Measurements from ENCODE around the gene ACP7. TPM values are rescaled to one million over a fixed set of nuclear protein-coding genes. Genes with fewer than 3 reads are reported as not detected.

Gene ACP7
- polyA plus RNA-seq, 3 donors: 0.31 to 0.76 (median 0.64) TPM

Other genes with a start within 250 kb of the ACP7 start
- 100 to 1,000 TPM; 473 to 492 (median 480) TPM for gene HNRNPL, start 234.4 kb upstream of the ACP7 start, polyA plus RNA-seq (ENCODE audit: insufficient read length in 3 of 3)
- 1 to 10 TPM; 6.3 to 8.4 (median 6.5) TPM for gene RINL, start 206.1 kb upstream of the ACP7 start, polyA plus RNA-seq (ENCODE audit: insufficient read length in 3 of 3)
- 10 to 100 TPM; 35.8 to 41.0 (median 38.5) TPM for gene SIRT2, start 184.8 kb upstream of the ACP7 start, polyA plus RNA-seq (ENCODE audit: insufficient read length in 3 of 3)
- gene NFKBIB, start 184.4 kb upstream of the ACP7 start, polyA plus RNA-seq (ENCODE audit: insufficient read length in 3 of 3): 1 to 10 TPM; 6.9 to 7.9 (median 7.7) TPM
- gene CCER2, start 172.2 kb upstream of the ACP7 start, polyA plus RNA-seq (ENCODE audit: insufficient read length in 3 of 3): under 1 TPM; 0.41 to 0.65 (median 0.42) TPM
- 10 to 100 TPM; 31.4 to 36.7 (median 34.6) TPM for gene SARS2, start 153.6 kb upstream of the ACP7 start, polyA plus RNA-seq (ENCODE audit: insufficient read length in 3 of 3)
- gene MRPS12, start 153.4 kb upstream of the ACP7 start, polyA plus RNA-seq (ENCODE audit: insufficient read length in 3 of 3): 10 to 100 TPM; 15.2 to 21.4 (median 15.8) TPM
- gene FBXO17, start 108.6 kb upstream of the ACP7 start, polyA plus RNA-seq (ENCODE audit: insufficient read length in 3 of 3): 10 to 100 TPM; 57.6 to 59.5 (median 57.6) TPM
- gene FBXO27, start 51.8 kb upstream of the ACP7 start, polyA plus RNA-seq (ENCODE audit: insufficient read length in 3 of 3): 1 to 10 TPM; 6.3 to 7.3 (median 7.0) TPM
- gene PAK4, start 41.4 kb downstream of the ACP7 start, polyA plus RNA-seq (ENCODE audit: insufficient read length in 3 of 3): 10 to 100 TPM; 40.0 to 50.1 (median 45.4) TPM
- gene NCCRP1, start 112.6 kb downstream of the ACP7 start, polyA plus RNA-seq (ENCODE audit: insufficient read length in 3 of 3): 1 to 10 TPM in 2 of 3 donors, under 1 TPM in 1; 0.89 to 3.4 (median 1.5) TPM
- gene SYCN, start 119.9 kb downstream of the ACP7 start, polyA plus RNA-seq (ENCODE audit: insufficient read length in 3 of 3): not detected
- not detected for gene IFNL3, start 160.6 kb downstream of the ACP7 start, polyA plus RNA-seq (ENCODE audit: insufficient read length in 3 of 3)
- gene IFNL4, start 164.5 kb downstream of the ACP7 start, polyA plus RNA-seq (ENCODE audit: insufficient read length in 3 of 3): not detected
- not detected for gene IFNL2, start 184.0 kb downstream of the ACP7 start, polyA plus RNA-seq (ENCODE audit: insufficient read length in 3 of 3)
- gene IFNL1, start 212.0 kb downstream of the ACP7 start, polyA plus RNA-seq (ENCODE audit: insufficient read length in 3 of 3): not detected
- gene LRFN1, start 236.5 kb downstream of the ACP7 start, polyA plus RNA-seq (ENCODE audit: insufficient read length in 3 of 3): 1 to 10 TPM in 2 of 3 donors, under 1 TPM in 1; 0.80 to 1.1 (median 1.1) TPM

All from right renal cortex interstitium (tissue), 3 donors.